Measurements from ENCODE around the gene ACVR1.

ACVR1 gene

GRCh38 chr2:157871415-157871814 is 4.7 kb downstream of the ACVR1 start:
- Histone ChIP-seq H3K4me3 (no peak overlapping the region), H3K27ac (no peak overlapping the region)
- no peak for TF ChIP-seq CTCF (IDR thresholded peaks at IDR 0.05)
- no peak for DNase-seq (ENCODE audit: low spot score)

- Histone ChIP-seq H3K27ac (no peak overlapping the region), H3K4me3 (no peak overlapping the region)
- no peak for TF ChIP-seq CTCF (IDR thresholded peaks at IDR 0.05)
- no peak for DNase-seq (ENCODE audit: low spot score)
These were observed 7.1 kb downstream of the ACVR1 start for GRCh38 chr2:157868993-157869392.

GRCh38 chr2:157867703-157868102 is 8.4 kb downstream of the ACVR1 start:
- Histone ChIP-seq H3K4me3 (no peak overlapping the region), H3K27ac (no peak overlapping the region)
- DNase-seq (ENCODE audit: low spot score): no peak
- no peak for TF ChIP-seq CTCF (IDR thresholded peaks at IDR 0.05)

- Histone ChIP-seq H3K4me3 (no peak overlapping the region), H3K27ac (no peak overlapping the region)
- no peak for DNase-seq (ENCODE audit: low spot score)
- no peak for TF ChIP-seq CTCF (IDR thresholded peaks at IDR 0.05)
These were observed 9.2 kb downstream of the ACVR1 start for GRCh38 chr2:157866666-157867642.

- DNase-seq (ENCODE audit: low spot score): no peak
- Histone ChIP-seq H3K27ac (no peak overlapping the region), H3K4me3 (no peak overlapping the region)
- TF ChIP-seq CTCF (IDR thresholded peaks at IDR 0.05): no peak
These were observed 9.9 kb downstream of the ACVR1 start for GRCh38 chr2:157866202-157866601.

GRCh38 chr2:157864857-157865430 is 11.2 kb downstream of the ACVR1 start:
- Histone ChIP-seq H3K4me3 (no peak overlapping the region), H3K27ac (no peak overlapping the region)
- DNase-seq (ENCODE audit: low spot score): no peak
- no peak for TF ChIP-seq CTCF (IDR thresholded peaks at IDR 0.05)

GRCh38 chr2:157858846-157859245 is 17.3 kb downstream of the ACVR1 start:
- no peak for DNase-seq (ENCODE audit: low spot score)
- Histone ChIP-seq H3K27ac (no peak overlapping the region), H3K4me3 (no peak overlapping the region)
- no peak for TF ChIP-seq CTCF (IDR thresholded peaks at IDR 0.05)
